Mucosa of descending colon (tissue), 3 donors: ENCODE measurements around the gene RCBTB1. TPM values are rescaled to one million over a fixed set of nuclear protein-coding genes. Genes with fewer than 3 reads are reported as not detected.

Experiments
- ATAC-seq: fragments of 200-7000 bp; cut with Tn5 transposase; one replicate; pipeline ENCODE4 v1.9.1; 2020; ENCODE audit warnings: mild to moderate bottlenecking, moderate library complexity
- DNase-seq, 3 donors: peaks; one replicate each; pipeline ENCODE4 v3.0.0-alpha.2; 2020
- H3K36me3 ChIP-seq: fragments of 200-600 bp; one replicate; pipeline ENCODE4 v1.8.0; 2021; ENCODE audit warnings: low read depth, mild to moderate bottlenecking
- H3K4me1 ChIP-seq: fragments of 200-600 bp; one replicate; pipeline ENCODE4 v1.8.0; 2021; ENCODE audit warnings: low read depth, mild to moderate bottlenecking
- H3K4me3 ChIP-seq: fragments of 200-600 bp; one replicate; pipeline ENCODE4 v1.8.0; 2021; ENCODE audit warnings: mild to moderate bottlenecking
- H3K9me3 ChIP-seq: fragments of 200-600 bp; one replicate; pipeline ENCODE4 v1.8.0; 2021; ENCODE audit warnings: mild to moderate bottlenecking
- CTCF ChIP-seq: fragments of 200-600 bp; IDR thresholded peaks from one replicate; pipeline ENCODE4 v1.8.0; 2022; ENCODE audit warnings: antibody characterized with exemption, mild to moderate bottlenecking
- intact Hi-C, 2 donors: fragments of 100-400 bp; cut with DNase I in 1 of 2; cut with micrococcal nuclease in 1 of 2; formaldehyde crosslinking; loops; one replicate each; pipeline versions ENCODE4 v1.11.0 to v1.11.1; 2022; cut with DNase I, micrococcal nuclease
- total RNA-seq, 3 donors: library from RNA; stranded (reverse); fragmentation: NEBNext Ultra II Directional in 2 of 3; extraction: Animal tissue kit (Norgen Biotek cat#: 25700) in 2 of 3; gene quantifications; one replicate each; pipeline versions ENCODE4 v1.2.1 to v1.2.4, GENCODE V29; 2021 to 2023
- donor health status: DM: no; HTN: no; CAD: no; lungs with moderate emphysema.
- donor health status: DM: no; HTN: no; CAD: no.
- donor health status: DM: no; HTN: yes; CAD: no.

RCBTB1 gene
- total RNA-seq, 3 donors from 2014 or later = 5.3 to 11.7 (median 6.7) TPM

DNA sequence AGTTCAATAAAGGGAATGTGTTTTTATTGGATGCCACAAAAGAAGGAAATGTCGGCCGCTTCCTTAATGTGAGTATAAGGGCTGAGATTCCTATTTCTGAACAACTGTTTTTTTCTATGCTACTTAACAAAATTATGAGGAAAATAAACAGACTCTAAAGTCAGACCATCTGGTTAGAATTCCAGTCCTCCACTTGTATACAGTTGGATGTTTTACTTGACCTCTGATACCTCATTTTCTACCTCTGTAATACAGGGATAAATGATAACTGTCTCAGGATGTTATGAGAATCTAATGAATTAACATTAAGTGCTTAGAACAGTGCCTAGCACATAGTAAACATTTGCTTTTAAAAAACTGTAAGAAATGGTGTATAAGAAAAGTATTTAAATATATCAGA is 96.8 kb downstream of the RCBTB1 start:
- DNase-seq (no peak), ATAC-seq (no peak)
- no peaks in the 10 kb centered on the region for H3K36me3 ChIP-seq
- H3K4me3 ChIP-seq = no peak overlapping the region
- no peaks in the 10 kb centered on the region for H3K9me3 ChIP-seq
- intact Hi-C loops = no loop called here
- H3K4me1 ChIP-seq = no peaks in the 10 kb centered on the region
- TF ChIP-seq CTCF = no peak

Other genes starting within 250 kb of the RCBTB1 start
- 10 to 100 TPM in 1 of 3 donors, 1 to 10 TPM in 2; 8.5 to 87.2 (median 9.6) TPM for gene CAB39L, start 141.5 kb downstream of the RCBTB1 start, total RNA-seq
- gene SETDB2, start 141.3 kb downstream of the RCBTB1 start, total RNA-seq = 10 to 100 TPM; 10.6 to 13.7 (median 11.7) TPM
- 10 to 100 TPM; 30.2 to 39.9 (median 35.8) TPM for gene PHF11, start 89.6 kb downstream of the RCBTB1 start, total RNA-seq
- gene ARL11, start 42.9 kb upstream of the RCBTB1 start, total RNA-seq = 1 to 10 TPM; 1.3 to 2.3 (median 2.0) TPM
- gene EBPL, start 105.9 kb upstream of the RCBTB1 start, total RNA-seq = 10 to 100 TPM; 33.6 to 36.8 (median 34.0) TPM
- gene KPNA3, start 207.1 kb upstream of the RCBTB1 start, total RNA-seq = 10 to 100 TPM; 20.0 to 45.6 (median 24.6) TPM